Astrocyte (in vitro differentiated cells and primary cell): ENCODE results near the gene VSX1.

ENCODE experiments used
- EZH2 ChIP-seq: IDR thresholded peaks from 2 replicates; pipeline ENCODE4 v1.6.1; 2012; ENCODE audit warnings: mild to moderate bottlenecking, low read length, inconsistent platforms; ENCODE audit not compliant: insufficient read depth
- TF ChIP-seq, protein P1 (sequence below): IDR thresholded peaks from 2 replicates; pipeline ENCODE4 v1.5.1; 2011; ENCODE audit warnings: low read depth, mild to moderate bottlenecking, inconsistent platforms, low read length, moderate library complexity; ENCODE audit not compliant: insufficient read depth

- TF ChIP-seq, protein P1, sequence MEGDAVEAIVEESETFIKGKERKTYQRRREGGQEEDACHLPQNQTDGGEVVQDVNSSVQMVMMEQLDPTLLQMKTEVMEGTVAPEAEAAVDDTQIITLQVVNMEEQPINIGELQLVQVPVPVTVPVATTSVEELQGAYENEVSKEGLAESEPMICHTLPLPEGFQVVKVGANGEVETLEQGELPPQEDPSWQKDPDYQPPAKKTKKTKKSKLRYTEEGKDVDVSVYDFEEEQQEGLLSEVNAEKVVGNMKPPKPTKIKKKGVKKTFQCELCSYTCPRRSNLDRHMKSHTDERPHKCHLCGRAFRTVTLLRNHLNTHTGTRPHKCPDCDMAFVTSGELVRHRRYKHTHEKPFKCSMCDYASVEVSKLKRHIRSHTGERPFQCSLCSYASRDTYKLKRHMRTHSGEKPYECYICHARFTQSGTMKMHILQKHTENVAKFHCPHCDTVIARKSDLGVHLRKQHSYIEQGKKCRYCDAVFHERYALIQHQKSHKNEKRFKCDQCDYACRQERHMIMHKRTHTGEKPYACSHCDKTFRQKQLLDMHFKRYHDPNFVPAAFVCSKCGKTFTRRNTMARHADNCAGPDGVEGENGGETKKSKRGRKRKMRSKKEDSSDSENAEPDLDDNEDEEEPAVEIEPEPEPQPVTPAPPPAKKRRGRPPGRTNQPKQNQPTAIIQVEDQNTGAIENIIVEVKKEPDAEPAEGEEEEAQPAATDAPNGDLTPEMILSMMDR = no peak
- no peak for TF ChIP-seq EZH2
These were observed 29.4 kb downstream of the VSX1 start for GRCh38 chr20:25052255-25053194.
